Measurements from ENCODE around the gene ABLIM2.

The ABLIM2 gene

GRCh38 chr4:8176547-8177399, 18.2 kb upstream of the ABLIM2 start:
- in situ Hi-C loops (cut with MboI; ENCODE audit: low sequenced_read_pairs), result no loop called here

- in situ Hi-C loops (cut with MboI; ENCODE audit: low sequenced_read_pairs), result no loop called here
Observed at GRCh38 chr4:8175686-8176085, 17.1 kb upstream of the ABLIM2 start.

- in situ Hi-C loops (cut with MboI; ENCODE audit: low sequenced_read_pairs), result no loop called here
Observed at GRCh38 chr4:8174970-8175369, 16.4 kb upstream of the ABLIM2 start.

- in situ Hi-C loops (cut with MboI; ENCODE audit: low sequenced_read_pairs), result no loop called here
Observed at GRCh38 chr4:8173492-8174242, 15.1 kb upstream of the ABLIM2 start.

GRCh38 chr4:8171984-8172924, 13.6 kb upstream of the ABLIM2 start:
- in situ Hi-C loops (cut with MboI; ENCODE audit: low sequenced_read_pairs), result no loop called here

GRCh38 chr4:8171266-8171665, 12.7 kb upstream of the ABLIM2 start:
- in situ Hi-C loops (cut with MboI; ENCODE audit: low sequenced_read_pairs), result no loop called here

- in situ Hi-C loops (cut with MboI; ENCODE audit: low sequenced_read_pairs), result no loop called here
Observed at GRCh38 chr4:8170341-8170740, 11.7 kb upstream of the ABLIM2 start.

GRCh38 chr4:8169763-8170162, 11.2 kb upstream of the ABLIM2 start:
- in situ Hi-C loops (cut with MboI; ENCODE audit: low sequenced_read_pairs), result no loop called here

GRCh38 chr4:8168832-8169598, 10.4 kb upstream of the ABLIM2 start:
- in situ Hi-C loops (cut with MboI; ENCODE audit: low sequenced_read_pairs), result no loop called here

- in situ Hi-C loops (cut with MboI; ENCODE audit: low sequenced_read_pairs), result no loop called here
Observed at GRCh38 chr4:8168232-8168631, 9.6 kb upstream of the ABLIM2 start.

- in situ Hi-C loops (cut with MboI; ENCODE audit: low sequenced_read_pairs), result no loop called here
Observed at GRCh38 chr4:8167815-8168214, 9.2 kb upstream of the ABLIM2 start.

GRCh38 chr4:8167291-8167690, 8.7 kb upstream of the ABLIM2 start:
- in situ Hi-C loops (cut with MboI; ENCODE audit: low sequenced_read_pairs), result no loop called here

- in situ Hi-C loops (cut with MboI; ENCODE audit: low sequenced_read_pairs), result no loop called here
Observed at GRCh38 chr4:8165374-8165896, 6.8 kb upstream of the ABLIM2 start.

GRCh38 chr4:8164687-8165086, 6.1 kb upstream of the ABLIM2 start:
- in situ Hi-C loops (cut with MboI; ENCODE audit: low sequenced_read_pairs), result no loop called here

- in situ Hi-C loops (cut with MboI; ENCODE audit: low sequenced_read_pairs), result no loop called here
Observed at GRCh38 chr4:8164194-8164565, 5.6 kb upstream of the ABLIM2 start.

- in situ Hi-C loops (cut with MboI; ENCODE audit: low sequenced_read_pairs), result no loop called here
Observed at GRCh38 chr4:8163436-8164193, 5.0 kb upstream of the ABLIM2 start.

- in situ Hi-C loops (cut with MboI; ENCODE audit: low sequenced_read_pairs), result no loop called here
Observed at GRCh38 chr4:8163026-8163425, 4.4 kb upstream of the ABLIM2 start.

- in situ Hi-C loops (cut with MboI; ENCODE audit: low sequenced_read_pairs), result no loop called here
Observed at GRCh38 chr4:8162625-8163024, 4.0 kb upstream of the ABLIM2 start.

- in situ Hi-C loops (cut with MboI; ENCODE audit: low sequenced_read_pairs), result no loop called here
Observed at GRCh38 chr4:8160572-8160971, 2.0 kb upstream of the ABLIM2 start.

- in situ Hi-C loops (cut with MboI; ENCODE audit: low sequenced_read_pairs), result no loop called here
Observed at GRCh38 chr4:8160233-8160560, 1.6 kb upstream of the ABLIM2 start.
